ENCODE data around the gene AK4.

AK4 gene

DNA sequence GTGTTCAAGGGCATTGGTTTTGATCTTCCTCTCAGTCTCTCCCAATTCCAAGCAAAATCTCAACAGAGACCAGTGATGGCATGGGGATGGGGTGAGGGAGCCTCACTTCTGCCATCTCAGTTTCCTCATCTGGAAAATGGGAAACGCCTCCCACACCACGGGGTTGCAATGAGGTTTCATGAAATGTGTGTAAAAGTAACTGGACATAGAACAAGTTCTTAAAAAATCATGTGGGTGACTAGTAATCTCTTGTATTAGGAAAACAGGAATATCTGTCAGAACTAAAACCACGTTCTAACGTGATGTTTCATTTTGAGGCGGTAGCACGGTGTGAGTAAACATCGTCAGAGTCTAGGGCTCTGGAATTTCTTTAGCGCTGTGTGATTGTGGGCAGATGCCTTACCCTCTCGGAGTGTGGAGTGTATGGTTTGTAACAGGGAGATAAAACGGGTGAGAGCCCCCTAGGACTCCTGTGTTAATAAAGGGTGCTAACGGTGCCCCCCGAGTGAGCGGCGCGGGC lies 105.9 kb downstream of the AK4 start:
- H3K36me3 ChIP-seq (ENCODE audit: control insufficient read depth, low read length) = no peaks in the 10 kb centered on the region
- H3K4me2 ChIP-seq (ENCODE audit: low read length) = peak overlapping the region; percentile 95
- TF ChIP-seq, protein P1, sequence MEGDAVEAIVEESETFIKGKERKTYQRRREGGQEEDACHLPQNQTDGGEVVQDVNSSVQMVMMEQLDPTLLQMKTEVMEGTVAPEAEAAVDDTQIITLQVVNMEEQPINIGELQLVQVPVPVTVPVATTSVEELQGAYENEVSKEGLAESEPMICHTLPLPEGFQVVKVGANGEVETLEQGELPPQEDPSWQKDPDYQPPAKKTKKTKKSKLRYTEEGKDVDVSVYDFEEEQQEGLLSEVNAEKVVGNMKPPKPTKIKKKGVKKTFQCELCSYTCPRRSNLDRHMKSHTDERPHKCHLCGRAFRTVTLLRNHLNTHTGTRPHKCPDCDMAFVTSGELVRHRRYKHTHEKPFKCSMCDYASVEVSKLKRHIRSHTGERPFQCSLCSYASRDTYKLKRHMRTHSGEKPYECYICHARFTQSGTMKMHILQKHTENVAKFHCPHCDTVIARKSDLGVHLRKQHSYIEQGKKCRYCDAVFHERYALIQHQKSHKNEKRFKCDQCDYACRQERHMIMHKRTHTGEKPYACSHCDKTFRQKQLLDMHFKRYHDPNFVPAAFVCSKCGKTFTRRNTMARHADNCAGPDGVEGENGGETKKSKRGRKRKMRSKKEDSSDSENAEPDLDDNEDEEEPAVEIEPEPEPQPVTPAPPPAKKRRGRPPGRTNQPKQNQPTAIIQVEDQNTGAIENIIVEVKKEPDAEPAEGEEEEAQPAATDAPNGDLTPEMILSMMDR (IDR thresholded peaks at IDR 0.05; ENCODE audit: low read depth, low read length, poor library complexity, severe bottlenecking) = no peak
- TF ChIP-seq EZH2phosphoT487 (IDR thresholded peaks at IDR 0.05; ENCODE audit: borderline replicate concordance, low read length) = no peak
- peaks cover 3% of the 10 kb centered on the region; the same call in 1 of the 2 replicates for H3F3A ChIP-seq (ENCODE audit: control insufficient read depth, insufficient read depth)
- no peak overlapping the region for H3K27ac ChIP-seq (ENCODE audit: low read depth, low read length)
- no peaks in the 10 kb centered on the region for H3K9me2 ChIP-seq (replicated peaks; ENCODE audit: control insufficient read depth, low read length)
- peak overlapping the region; percentile 79 for H3K4me3 ChIP-seq (ENCODE audit: low read length)
- peaks cover 15% of the 10 kb centered on the region for H3K79me2 ChIP-seq (ENCODE audit: control insufficient read depth, low read length)
- no peaks in the 10 kb centered on the region for H3K9me3 ChIP-seq (ENCODE audit: control insufficient read depth, insufficient read depth, low read length)
- no peaks in the 10 kb centered on the region for H3K27me3 ChIP-seq (ENCODE audit: control insufficient read depth, low read length)
- H3K4me1 ChIP-seq (ENCODE audit: control insufficient read depth, low read length) = peaks cover 21% of the 10 kb centered on the region
- H4K20me1 ChIP-seq (ENCODE audit: control insufficient read depth, insufficient read depth, low read depth, low read length) = no peaks in the 10 kb centered on the region

DNA sequence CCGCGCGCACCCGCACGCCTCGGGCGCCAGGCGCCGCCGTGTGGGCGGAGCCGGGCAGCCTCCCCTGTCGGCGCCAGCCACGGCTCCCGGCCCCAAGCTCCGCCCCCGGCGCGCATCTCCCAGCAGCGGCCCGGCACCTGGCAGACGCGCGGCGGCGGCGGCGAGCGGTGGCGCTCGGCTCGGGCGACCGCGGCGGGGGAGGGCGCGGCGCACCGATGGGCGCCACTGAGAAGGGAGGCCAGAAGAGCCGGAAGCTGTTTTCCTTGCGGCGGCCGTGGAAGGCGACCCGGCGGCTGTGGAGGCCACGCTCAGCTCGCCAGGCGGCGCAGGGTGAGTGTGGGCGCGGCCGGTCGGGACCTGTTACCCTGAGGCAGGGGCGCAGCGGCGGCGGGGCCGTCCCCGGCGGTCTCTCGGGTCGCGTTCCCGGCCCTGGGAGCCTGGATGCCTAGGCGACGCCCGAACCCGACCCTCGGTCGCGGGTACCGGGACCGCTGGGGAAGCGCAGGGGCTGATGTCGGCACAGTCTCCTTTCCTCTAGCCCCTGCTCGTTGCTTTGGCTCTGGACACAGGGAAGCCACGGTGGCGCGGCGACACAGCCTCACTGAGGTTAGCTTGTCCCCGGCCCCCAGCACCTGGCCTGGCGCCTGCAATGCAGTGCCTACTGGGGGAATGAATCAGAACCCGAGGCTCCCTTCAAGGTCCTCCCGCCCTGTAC lies 106.5 kb downstream of the AK4 start:
- H4K20me1 ChIP-seq (ENCODE audit: control insufficient read depth, insufficient read depth, low read depth, low read length) = no peaks in the 10 kb centered on the region
- H3K4me1 ChIP-seq (ENCODE audit: control insufficient read depth, low read length) = peaks cover 21% of the 10 kb centered on the region
- H3F3A ChIP-seq (ENCODE audit: control insufficient read depth, insufficient read depth) = peaks cover 3% of the 10 kb centered on the region; the same call in 1 of the 2 replicates
- no peaks in the 10 kb centered on the region for H3K27me3 ChIP-seq (ENCODE audit: control insufficient read depth, low read length)
- H3K4me3 ChIP-seq (ENCODE audit: low read length) = peak overlapping the region; percentile 79
- no peaks in the 10 kb centered on the region for H3K36me3 ChIP-seq (ENCODE audit: control insufficient read depth, low read length)
- TF ChIP-seq, protein P1 (IDR thresholded peaks at IDR 0.05; ENCODE audit: low read depth, low read length, poor library complexity, severe bottlenecking) = no peak
- no peak for TF ChIP-seq EZH2phosphoT487 (IDR thresholded peaks at IDR 0.05; ENCODE audit: borderline replicate concordance, low read length)
- no peak overlapping the region for H3K27ac ChIP-seq (ENCODE audit: low read depth, low read length)
- H3K79me2 ChIP-seq (ENCODE audit: control insufficient read depth, low read length) = peaks cover 15% of the 10 kb centered on the region
- no peaks in the 10 kb centered on the region for H3K9me3 ChIP-seq (ENCODE audit: control insufficient read depth, insufficient read depth, low read length)
- no peaks in the 10 kb centered on the region for H3K9me2 ChIP-seq (replicated peaks; ENCODE audit: control insufficient read depth, low read length)
- H3K4me2 ChIP-seq (ENCODE audit: low read length) = peak overlapping the region; percentile 100

DNA sequence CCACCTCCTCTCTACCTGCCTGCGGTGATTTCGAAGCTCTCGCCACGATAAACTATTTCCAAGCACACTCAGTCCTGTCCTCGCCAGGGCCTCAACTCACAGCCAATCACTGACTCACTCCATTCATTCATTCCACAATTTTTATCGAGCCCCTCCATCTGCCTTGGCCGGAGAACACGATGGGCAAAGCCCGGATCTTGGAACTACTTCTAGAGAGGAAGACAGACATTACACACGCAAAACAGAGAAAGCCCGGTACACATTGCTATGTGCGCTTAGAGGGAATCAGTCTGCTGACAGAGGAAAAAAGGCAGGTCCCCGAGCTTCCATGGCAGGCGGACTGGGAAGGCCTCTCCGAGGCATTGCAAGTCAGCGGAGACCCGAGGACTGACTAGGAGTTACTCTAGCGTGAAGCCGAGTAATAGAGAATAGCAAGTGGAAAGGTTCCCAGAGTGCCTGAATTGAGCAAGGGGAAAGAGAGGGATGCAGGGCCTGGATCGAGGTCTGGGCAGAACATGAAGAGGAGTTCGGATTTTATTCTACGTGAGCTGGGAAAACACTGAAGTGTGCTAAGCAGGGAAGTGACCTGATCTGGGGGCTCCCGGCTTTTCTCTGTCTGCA lies 107.1 kb downstream of the AK4 start:
- Histone ChIP-seq H3K4me1 (ENCODE audit: control insufficient read depth, low read length) (peaks cover 21% of the 10 kb centered on the region), H3K9me3 (ENCODE audit: control insufficient read depth, insufficient read depth, low read length) (no peaks in the 10 kb centered on the region), H3K4me2 (ENCODE audit: low read length) (peak overlapping the region; percentile 100), H3K27me3 (ENCODE audit: control insufficient read depth, low read length) (no peaks in the 10 kb centered on the region), H3F3A (ENCODE audit: control insufficient read depth, insufficient read depth) (peaks cover 3% of the 10 kb centered on the region; the same call in 1 of the 2 replicates), H4K20me1 (ENCODE audit: control insufficient read depth, insufficient read depth, low read depth, low read length) (no peaks in the 10 kb centered on the region), H3K9me2 (replicated peaks; ENCODE audit: control insufficient read depth, low read length) (no peaks in the 10 kb centered on the region), H3K79me2 (ENCODE audit: control insufficient read depth, low read length) (peaks cover 15% of the 10 kb centered on the region), H3K4me3 (ENCODE audit: low read length) (peak overlapping the region; percentile 79), H3K36me3 (ENCODE audit: control insufficient read depth, low read length) (no peaks in the 10 kb centered on the region), H3K27ac (ENCODE audit: low read depth, low read length) (no peak overlapping the region)
- no peak for TF ChIP-seq EZH2phosphoT487 (IDR thresholded peaks at IDR 0.05; ENCODE audit: borderline replicate concordance, low read length)
- TF ChIP-seq, protein P1 (IDR thresholded peaks at IDR 0.05; ENCODE audit: low read depth, low read length, poor library complexity, severe bottlenecking) = no peak

All from DOHH2 (cell line).